ENCODE results near the gene HAUS6. TPM values are rescaled to one million over a fixed set of nuclear protein-coding genes. Genes with fewer than 3 reads are reported as not detected.

Gene HAUS6, protein sequence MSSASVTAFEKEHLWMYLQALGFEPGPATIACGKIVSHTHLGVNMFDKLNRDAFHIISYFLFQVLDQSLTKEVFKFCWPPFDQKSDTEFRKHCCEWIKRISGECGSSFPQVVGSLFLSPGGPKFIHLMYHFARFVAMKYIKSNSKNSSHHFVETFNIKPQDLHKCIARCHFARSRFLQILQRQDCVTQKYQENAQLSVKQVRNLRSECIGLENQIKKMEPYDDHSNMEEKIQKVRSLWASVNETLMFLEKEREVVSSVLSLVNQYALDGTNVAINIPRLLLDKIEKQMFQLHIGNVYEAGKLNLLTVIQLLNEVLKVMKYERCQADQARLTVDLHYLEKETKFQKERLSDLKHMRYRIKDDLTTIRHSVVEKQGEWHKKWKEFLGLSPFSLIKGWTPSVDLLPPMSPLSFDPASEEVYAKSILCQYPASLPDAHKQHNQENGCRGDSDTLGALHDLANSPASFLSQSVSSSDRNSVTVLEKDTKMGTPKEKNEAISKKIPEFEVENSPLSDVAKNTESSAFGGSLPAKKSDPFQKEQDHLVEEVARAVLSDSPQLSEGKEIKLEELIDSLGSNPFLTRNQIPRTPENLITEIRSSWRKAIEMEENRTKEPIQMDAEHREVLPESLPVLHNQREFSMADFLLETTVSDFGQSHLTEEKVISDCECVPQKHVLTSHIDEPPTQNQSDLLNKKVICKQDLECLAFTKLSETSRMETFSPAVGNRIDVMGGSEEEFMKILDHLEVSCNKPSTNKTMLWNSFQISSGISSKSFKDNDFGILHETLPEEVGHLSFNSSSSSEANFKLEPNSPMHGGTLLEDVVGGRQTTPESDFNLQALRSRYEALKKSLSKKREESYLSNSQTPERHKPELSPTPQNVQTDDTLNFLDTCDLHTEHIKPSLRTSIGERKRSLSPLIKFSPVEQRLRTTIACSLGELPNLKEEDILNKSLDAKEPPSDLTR
- total RNA-seq = 18.0 and 33.8 TPM in 2 replicates

DNA sequence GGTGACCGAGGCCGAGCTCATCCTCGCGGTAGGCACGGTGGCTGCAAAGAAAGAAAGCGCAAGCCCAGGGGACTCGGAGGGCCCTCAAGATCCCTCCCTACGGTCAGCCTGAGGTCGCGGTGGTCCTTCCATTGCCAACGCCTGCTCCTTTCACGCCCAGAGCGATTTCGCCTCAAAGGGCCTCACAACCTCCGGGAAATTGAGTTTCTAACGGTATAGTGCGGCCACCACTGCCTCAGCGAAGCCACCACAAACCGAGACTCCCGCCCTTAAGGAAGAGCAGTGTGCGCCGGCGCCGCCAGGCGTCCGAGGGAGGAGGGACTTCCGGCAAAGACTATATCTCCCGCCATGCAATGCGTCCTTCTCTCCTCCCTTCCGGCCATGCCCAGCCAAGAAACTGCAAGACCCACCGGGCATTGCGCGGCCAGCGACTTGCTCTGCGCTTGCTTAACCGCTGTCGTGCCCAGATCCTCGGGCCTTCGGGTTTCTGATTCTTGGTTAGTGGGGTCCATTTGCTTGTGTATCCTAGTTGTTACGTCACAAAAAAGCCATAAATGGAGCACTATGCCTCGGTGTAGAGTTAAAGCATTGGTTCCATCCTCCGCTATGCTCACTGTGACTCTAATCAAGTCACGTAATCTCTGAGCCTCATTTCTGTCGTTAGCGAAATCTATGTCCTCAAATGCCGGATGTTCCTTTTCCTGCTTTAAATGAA, at the start of gene HAUS6:
HAUS6 (minus strand) TSS at position 274 of the 715 bp plus-strand sequence; CDS start at position 21, 253 bp downstream.

DNA sequence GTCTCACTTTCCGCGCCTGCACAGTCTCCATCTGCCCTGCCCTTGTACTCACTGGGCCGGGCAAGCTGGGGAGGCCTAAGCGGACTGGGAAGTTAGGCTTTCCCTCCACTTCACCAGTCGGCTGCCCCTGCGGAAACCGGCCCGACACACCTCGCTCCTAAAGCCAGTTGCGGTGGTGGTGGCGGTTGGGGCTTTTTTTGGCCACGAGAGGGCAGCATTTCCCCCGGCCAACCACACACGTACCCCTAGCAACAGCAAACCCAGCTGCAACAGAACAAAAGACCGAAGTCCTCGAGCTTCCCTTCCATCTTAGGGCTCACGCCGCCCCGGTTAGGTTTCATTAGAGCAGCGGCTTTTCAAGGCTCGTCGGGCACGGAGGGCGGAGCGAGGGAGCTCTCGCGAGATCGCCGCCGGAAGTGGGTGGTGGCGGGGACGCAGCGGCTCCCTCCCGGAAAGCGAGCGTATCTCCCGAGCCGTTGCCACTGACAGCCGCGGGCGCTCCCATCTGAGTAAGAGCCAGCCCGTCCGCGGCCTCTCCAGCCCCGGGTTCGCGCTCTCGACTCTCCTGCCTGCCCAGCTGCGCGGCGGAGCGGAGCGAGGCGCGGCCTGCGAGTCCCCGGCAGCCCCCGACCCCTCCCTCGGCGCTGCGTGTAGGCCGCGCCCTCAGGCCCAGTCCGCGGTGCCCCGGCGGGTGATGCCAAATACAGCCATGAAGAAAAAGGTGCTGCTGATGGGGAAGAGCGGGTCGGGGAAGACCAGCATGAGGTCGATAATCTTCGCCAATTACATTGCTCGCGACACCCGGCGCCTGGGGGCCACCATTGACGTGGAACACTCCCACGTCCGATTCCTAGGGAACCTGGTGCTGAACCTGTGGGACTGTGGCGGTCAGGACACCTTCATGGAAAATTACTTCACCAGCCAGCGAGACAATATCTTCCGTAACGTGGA, 53.5 kb downstream of the HAUS6 start, which contains the start of gene RRAGA:
RRAGA (plus strand) TSS at position 462 of the 951 bp plus-strand sequence; CDS start at position 695, 233 bp downstream.

DNA sequence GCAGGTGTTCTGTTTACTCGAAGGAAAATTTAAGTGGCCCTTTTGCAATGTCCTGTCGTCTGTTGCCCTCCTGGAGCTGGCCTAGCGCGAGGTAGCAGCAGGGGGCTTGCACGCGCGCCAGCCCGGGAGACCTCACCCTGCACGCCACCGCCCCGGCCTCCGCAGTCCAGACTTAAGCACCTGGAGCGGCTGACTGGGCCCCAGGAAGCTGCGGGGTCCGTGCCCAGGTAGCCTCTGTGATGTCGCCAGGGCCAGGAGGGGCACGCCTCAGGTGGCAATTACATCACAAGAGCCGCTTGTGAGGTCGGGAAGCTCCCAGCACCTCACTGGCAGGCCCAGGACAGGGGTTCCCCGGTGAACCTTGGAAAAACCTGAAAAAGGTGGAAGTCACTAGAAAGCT, 69.7 kb downstream of the HAUS6 start, which contains the start of gene SAXO1:
SAXO1 (minus strand) TSS at position 195 of the 400 bp plus-strand sequence. CDS start 301 bp downstream, outside the sequence.

Small RNA genes lying within 50 kb of the gene (small RNA-seq; reads per million reads assigned to genes)
- not detected for gene RF00019
- gene RNU6-264P = not detected
- 109 reads per million, percentile 99 among the genes with 10 or more reads in this experiment for gene SCARNA8

Other genes starting within 250 kb of the HAUS6 start
- not detected in 2 replicates for gene SAXO1, start 69.7 kb downstream of the HAUS6 start, total RNA-seq
- gene RRAGA, start 53.5 kb downstream of the HAUS6 start, total RNA-seq = 54.0 and 54.2 TPM in 2 replicates
- 434 and 634 TPM in 2 replicates for gene PLIN2, start 24.6 kb upstream of the HAUS6 start, total RNA-seq
- 83.7 and 85.6 TPM in 2 replicates for gene DENND4C, start 127.8 kb upstream of the HAUS6 start, total RNA-seq